8988T (cell line): ENCODE results near the gene PRKCB.
"Not testable (repeated sequence)": the region's sequence is repeated elsewhere in the genome, so short reads cannot be mapped to it uniquely, and the experiment has no call there.

ENCODE experiments used
- DNase-seq: peaks from one replicate; pipeline ENCODE4 v3.0.0; 2011

PRKCB gene

DNA sequence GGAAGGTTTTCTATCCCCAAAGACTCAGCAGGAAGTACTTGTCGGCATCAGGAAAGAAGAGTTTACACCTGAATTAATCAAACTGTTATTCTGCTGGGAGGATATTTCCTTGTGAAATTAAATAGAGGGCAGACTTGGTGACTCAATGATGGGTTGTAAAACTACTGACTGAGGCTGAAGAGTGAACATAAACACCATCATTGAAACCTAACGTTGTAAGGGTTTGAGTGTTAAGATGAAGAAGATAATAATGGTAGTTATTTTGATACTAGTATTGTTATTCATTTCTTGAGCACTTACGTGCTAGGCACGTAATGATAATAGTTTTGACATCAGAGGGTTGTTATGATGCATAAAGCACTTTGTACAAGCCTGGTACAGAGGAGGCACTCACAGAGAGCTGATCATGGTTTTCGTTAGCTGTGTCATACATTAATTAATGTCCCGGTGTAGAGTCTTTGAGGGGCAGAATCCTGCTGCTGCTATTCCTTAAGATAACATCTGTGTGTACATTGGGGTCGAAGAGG lies 356.2 kb downstream of the PRKCB start:
- DNase-seq: no peak

DNA sequence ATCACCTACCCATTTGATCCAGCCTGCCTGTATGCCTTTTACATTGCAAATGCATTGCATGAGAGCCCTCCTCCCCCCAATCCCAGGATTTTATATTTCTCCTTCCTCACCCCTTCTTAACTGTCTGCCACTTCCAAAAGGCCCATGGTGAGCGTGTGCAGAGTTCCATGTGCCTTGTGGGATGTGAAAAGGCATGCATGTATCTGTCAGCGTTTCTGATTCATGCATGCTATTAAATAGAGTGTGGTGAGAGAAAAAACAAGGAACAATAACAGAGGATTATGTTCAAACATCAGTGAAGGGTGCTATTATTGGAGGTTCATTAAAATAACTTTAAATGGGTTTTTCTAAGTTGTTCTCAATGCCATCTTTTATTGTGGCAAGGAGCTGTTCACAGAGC lies 359.4 kb downstream of the PRKCB start:
- DNase-seq: no peak

DNA sequence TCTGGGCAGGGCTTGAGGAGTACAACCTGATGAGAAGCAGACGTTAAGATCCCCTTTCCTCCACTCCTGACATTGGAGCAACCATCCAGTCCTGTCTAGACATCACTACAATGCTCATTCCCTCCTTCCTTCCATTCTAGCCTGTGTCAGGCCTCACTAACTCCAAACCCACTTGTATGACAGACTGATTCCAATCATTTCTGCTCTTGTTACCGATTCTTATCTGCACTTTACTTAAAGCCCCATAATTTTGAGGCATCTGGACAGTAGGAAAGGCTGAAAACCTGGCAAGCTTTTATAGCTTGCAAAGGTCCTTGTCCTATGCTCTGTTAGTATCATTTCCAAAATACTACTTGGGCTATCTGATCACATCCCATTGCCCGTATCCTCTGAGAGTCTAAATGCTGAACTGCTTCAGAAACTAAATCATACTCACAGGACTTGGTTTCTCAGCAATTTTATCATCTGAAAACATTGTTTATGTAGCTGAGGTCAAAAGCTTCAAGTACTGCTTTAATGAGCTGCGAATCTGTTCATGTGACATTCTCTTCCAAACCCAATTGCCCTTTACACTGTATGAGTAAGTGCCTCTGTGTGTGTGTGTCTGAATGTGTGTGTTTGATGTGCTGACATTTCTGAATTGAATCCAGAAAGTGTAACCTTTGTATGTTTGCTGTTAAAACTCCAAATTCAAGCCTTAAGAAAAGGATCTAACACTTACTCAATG lies 363.2 kb downstream of the PRKCB start:
- no peak for DNase-seq

DNA sequence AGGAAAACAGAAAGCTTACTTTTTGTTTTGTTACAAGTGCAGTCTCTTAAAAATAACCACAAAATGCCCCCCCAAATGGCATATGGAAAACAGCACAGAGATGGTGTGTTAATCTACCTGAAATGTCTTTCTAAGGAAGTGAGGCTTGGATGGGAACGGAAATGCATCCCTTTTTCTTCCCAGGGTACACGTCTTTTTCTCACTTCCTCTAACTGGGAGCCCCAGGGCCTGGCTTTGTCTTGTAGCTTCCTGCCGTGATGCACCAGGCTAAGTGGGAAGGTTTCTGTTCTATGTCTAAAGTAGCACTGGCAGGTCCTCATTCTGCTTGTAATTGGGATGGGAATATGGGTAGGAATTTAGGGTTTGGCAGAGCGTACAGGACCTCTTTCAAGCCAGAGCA lies 367.9 kb downstream of the PRKCB start:
- DNase-seq: no peak

DNA sequence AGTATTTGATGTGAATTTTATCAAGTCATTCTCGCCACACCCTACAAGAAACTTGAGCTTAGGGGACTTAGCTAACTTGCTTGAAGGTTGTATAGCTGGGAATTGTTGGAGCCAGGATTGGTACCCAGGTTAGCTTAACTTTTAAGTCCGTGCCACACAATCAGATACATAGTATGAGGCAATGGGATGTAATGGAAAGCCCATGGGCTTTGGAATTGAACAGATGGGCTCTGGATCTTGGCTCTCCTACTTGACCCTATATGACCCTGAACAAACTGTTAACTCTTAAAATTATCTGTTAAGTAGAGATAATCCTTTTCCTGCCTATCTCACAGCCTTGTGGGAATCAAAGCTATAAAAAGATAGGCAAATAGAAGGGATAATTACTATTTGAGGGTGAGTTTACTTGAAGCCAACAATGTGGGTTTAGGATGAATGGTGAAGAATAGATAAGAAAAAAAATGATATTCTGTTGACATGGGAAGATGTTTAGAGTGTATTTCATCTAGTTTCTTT lies 368.4 kb downstream of the PRKCB start:
- DNase-seq: no peak

DNA sequence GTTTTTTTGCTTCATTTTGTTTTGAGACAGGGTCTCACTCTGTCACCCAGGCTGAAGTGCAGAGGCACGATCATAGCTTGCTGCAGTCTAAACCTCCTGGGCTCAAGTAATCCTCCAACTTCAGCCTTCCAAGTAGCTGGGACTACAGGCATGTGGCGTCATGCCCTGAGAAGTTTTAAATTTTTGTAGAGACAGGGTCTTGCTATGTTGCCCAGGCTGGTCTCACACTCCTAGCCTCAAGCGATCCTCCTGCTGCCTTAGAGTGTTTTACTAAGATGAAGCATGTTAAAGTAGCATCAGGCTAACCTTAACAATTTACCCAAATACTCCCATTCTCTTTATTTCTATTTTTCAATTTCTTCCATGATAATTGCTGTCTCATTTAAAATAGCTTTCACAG lies 371.1 kb downstream of the PRKCB start:
- no peak for DNase-seq

DNA sequence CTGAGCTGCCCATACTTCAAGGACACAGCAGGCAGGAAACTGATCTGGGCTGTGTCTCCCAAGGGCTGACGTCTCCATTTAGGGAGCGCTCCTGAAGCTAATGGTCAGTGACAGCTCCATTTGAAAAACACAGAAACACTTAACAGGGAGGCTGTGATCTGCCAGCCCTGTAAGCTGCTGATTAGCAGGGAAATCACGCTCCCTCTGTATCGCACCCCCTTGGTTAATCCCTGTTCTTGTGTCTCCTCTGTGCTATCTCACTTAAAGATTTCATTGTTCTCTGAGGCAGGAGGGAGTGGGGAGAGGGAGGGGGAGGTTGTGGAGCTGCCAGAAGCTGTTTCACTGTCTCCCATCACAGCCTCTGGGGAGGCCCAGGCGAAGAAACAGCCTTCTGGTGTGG lies 372.9 kb downstream of the PRKCB start:
- no peak for DNase-seq

DNA sequence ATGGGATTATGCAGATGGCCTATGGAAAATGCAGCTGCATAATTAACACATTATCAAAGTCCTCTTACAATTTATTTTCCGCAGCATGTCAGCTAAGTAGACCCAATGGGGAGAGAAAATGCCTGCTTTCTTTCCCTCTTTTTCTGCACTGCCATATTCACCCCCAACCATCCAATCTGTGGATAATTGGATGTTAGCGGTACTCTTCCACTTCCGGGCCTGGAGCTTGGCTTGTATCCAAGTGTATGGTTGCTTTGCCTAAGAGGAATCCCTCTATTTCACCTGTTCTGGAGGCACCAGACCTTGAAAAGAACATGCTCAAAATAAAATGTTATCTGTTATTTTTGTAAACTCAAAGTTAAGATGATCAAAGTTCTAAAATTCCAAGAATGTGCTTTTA lies 379.2 kb downstream of the PRKCB start:
- DNase-seq: no peak

DNA sequence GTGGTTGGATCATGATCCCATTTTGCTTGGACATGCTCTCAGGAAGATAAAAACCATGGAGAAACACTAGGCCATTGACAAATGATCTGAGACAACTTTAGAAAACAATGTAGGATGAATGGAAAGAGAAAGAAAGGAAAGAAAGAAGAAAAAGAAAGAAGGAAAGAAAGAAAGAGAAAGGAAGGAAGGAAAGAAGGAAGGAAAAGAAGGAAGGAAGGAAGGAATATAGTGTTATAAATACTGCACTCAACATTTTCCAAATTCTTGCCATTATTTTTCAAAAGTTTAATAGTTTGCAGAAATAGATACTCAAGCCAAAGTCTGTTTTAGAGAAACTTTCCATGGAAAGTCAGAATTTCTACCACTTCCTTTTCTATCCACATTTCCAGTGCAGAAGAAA lies 381.2 kb downstream of the PRKCB start:
- DNase-seq: no peak

DNA sequence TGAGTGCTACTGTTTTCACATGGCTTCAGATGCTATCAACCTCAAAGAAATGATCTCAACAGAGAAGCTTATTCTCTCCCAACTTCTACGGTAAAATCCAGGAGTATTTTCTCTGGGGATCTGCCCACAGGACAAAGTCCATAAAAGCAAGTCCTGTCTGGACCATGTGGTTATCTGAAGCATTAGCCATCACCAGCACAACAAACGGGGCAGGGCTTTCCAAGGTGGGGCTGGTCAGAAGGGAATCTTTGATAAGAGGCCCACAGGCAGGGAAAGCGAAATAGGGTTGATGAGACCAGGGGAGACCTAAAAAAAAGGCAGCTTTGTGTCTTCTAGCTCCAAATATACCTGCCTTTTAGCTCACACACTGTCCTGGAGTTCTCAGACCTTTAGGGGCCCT lies 381.7 kb downstream of the PRKCB start:
- no peak for DNase-seq

DNA sequence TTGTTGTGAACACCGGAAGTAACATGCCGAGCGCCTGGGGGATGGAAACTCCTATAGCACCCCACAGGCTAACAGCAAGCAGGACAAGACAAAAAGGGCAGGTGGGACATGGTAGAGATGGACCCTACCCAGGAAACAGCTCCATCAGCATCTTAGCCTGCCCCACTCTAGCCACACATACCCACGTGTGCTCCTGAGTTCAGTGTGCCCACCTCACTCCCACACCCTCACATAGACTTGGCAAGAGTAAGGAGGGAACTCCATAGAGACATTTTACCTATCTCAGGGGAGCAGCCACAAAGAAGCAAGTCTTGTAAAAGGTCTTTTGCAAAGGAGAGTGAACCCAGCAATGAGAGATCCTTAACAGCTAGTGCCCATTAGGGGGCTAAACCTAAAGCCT lies 382.5 kb downstream of the PRKCB start:
- no peak for DNase-seq

DNA sequence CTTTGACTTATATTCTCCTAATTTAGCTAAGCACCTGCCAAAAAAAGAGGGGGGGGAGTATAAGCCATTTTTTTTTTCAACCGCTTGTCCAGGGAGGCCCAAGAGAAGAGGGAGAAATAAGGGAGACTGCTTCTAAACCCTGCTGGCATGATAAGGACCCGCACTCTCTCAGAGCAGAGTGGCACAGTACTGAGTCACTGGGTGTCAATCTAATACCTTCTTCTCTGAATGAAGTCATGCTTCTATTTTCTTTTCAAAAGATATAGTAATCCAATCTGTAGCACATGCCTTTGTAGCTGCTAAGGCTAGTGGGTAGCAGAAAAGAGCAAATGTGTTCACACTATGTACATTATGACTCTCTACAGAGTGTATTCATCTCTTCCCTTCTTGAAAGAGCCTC lies 385.4 kb downstream of the PRKCB start:
- DNase-seq: no peak

DNA sequence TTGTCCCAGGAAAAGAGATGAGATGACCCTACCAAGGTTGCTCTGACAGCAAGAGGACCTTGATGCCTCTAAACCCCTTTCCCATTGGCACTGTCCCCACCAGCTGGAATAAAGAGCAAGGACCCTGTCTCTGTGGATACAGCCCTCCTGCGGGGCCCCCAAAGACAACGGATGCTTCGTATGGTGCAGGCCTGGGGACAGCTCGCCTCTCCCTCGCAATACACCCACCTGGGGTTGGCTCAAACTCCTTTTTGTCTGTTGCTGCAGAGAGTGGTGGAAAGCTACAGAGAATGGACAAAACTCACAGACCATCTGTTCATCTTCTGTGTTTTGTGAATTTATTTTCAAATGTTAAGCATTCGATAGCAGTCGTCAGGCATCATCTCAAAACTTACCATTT lies 392.7 kb downstream of the PRKCB start:
- DNase-seq: no peak

DNA sequence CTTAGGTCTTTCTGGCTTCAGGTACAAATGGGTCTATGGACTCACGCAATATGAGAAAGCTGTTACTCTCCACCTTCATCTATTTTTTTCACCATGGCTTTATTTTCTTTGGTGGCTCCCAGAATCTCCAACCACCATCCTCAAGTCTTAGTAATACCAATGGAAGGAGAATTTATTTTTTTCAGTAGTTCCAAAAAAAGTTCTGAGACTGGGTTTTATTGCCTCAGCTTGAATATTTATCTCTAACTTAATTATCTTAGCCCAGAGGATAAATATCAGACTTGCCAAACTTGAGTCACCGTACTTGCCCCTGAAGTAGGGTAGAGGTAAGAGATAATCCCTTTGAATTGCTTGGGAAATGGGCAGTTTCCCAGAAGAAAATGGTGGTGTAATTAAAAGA lies 397.2 kb downstream of the PRKCB start:
- no peak for DNase-seq

DNA sequence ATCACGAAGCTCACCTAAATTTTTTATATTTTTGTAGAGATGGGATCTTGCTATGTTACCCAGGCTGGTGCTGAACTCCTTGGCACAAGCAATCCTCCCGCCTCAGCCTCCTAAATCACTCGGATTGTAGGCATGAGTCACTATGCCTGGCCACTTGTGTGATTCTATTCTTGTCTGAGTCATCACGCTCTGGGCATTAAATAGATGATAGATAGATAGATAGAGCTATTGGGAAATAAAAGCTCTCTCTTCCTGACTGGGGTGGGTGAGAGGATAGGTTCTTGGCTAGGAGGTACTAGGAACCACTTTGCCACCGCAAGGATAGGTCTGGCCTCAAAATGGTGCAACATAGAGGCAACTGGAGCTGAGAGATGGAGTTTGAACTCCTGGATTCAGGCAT lies 399.0 kb downstream of the PRKCB start:
- no peak for DNase-seq

DNA sequence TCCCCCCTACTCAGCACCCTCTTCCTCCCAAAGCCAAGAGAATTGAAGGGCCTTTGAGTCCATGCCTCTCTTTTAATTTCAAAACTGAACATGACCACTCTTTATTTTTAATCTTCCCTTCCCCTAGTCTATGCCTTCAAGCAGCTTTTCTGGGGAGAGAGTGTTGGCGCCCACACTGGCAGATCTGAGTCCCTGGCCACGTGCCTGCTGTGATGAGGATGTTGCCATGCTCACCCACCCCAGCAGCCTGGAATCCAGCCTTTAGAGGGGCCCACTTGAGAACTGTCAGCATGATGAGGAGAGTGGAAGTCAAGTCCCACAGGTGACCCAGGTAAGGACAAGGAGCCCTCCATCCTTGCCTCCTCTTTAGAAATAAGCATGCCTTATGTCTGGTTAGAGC lies 400.0 kb downstream of the PRKCB start:
- DNase-seq: no peak

DNA sequence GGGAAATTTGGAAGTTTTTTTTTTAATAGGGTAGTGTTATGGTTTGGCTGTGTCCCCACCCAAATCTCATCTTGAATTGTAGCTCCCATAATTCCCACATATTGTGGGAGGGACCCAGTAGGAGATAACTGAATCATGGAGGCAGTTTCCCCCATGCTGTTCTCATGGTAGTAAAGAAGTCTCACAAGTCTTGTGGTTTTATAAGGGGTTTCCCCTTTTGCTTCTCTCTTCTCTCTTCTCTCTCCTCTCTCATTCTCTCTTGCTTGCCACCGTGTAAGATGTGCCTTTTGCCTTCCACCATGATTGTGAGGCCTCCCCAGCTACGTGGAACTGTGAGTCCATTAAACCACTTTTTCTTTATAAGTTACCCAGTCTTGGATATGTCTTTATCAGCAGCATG lies 403.1 kb downstream of the PRKCB start:
- not testable (repeated sequence) for DNase-seq

DNA sequence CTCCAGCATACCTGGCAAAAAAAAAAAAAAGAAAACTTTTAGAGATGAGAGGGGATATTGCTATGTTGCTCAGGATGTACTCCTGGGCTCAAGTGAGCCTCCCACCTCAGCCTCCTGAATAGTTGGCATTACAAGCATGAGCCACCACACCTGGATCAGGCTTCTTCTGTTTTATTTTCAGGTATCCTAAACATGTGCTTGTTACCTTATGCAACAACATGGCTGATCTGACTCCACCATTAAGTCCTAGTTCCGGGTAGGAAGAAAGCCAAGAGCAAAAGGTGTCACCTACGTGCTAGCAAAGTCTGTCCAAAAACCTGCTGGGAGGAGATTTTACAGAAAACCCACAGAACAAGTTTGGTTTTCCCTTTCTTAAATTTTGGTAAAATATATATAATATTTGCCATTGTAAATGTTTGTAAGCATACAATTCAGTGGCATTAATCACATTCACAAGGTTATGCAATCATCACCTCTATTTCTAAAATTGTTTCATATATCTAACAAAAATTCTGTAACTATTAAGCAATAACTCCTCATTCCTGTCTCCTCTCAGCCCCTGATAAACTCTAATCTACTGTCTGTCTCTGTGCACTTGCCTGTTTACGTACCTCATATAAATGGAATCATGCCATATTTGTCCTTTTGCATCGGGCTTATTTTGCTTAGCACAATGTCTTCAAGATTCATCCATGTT lies 411.3 kb downstream of the PRKCB start:
- DNase-seq: no peak

DNA sequence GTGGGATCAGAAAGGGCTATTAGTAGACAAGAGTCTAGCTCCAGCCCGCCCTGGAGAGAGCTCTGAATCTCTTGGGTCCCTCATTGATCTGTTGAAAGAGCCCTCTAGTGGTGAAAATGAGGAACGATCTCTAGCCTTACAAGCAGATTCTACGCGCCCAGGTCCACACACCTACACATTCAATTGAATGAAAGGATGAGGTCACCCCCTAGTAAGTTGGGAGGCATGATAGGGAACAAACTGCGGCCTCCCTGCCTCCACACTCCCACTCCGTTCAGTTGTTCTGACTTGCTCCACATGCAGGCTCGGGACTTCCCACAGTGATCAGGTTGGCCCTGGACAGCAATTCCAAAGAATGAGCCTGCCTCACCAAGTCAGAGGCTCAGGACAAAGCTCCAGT lies 417.4 kb downstream of the PRKCB start:
- DNase-seq: no peak

DNA sequence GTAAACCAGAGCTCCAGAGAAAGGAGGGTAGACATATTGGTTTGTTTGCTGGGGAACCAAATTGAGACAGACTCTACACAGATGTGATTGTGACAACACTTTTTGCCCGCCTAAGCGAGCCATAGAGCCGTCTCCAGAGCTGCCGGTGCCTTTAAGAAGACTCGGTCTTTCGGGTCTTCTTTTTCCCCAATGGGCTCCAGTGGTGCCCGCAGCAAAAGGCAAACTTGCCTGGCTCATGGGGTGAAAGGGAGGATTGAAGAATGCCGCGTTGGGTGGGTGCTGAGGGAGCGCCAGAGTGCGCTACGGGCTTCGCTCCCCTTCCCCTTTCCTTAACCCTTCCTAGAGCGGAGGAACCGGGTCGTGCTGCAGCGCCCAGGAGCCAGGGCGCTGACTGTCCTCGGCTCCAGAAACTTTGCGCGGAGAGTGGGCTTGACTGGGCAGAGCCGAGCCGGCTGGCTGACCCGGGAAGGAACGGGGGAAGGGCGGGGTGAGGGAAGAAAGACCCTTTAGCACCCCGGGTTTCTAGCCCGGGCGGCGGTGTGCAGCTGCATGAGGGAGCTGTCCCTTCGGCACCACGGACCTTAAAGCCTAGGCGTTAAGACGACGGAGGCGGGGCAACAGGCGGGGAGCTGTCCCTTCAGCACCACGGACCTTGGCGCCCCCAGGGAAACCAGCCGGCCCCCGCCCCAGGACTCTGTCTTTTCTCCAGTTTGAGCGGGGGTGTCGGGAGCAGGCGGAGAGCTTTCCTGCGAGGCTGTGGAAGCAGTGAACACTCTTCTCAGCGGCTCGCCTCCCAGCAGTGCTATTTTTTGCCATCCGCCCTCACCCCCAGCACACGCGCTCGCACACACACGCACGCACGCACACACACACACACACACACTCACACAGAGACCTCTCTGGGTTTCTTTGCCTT lies 419.9 kb downstream of the PRKCB start, which contains the start of gene CACNG3:
TSS of gene CACNG3 (plus strand) at position 880 of the 916 bp plus-strand sequence. CDS start 420 bp downstream, outside the sequence.
- DNase-seq: no peak

DNA sequence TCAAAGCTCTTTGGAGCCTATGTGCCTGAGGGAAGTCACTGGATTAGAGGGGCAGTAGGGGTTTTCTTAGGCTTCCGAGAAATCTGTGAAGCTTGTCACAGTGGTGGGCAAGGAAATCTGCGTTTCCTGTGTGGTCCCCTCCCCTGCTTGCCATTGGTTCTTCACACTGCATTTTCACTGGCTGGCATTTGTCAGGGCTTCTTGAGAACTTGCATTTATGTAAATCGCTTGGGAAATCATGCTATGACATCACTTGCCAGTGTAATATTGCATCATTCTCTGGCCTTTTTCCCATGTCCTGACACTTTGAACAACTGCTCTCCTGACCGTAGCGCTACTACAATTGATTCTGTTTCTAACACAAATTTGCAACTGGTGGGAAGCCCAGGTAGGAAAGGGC lies 422.2 kb downstream of the PRKCB start:
- DNase-seq: no peak

DNA sequence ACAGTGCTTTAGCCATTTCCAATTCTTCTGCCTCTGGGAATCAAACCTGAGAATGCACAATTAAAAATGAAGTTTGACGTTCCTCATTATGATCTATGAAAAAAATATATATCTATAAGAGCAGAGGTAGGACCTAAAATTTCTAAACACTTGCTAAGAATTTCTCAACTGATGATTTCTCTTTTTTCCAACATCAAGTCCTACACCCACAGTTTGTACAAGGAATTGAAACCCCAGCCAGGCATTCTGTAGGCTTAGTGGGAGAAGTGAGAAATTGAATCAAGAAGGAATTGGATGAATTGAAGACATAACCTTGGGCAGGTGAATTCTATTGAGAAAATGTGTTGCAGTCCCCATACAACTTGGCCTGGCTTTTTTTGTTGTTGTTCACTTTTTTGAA lies 423.0 kb downstream of the PRKCB start:
- no peak for DNase-seq

DNA sequence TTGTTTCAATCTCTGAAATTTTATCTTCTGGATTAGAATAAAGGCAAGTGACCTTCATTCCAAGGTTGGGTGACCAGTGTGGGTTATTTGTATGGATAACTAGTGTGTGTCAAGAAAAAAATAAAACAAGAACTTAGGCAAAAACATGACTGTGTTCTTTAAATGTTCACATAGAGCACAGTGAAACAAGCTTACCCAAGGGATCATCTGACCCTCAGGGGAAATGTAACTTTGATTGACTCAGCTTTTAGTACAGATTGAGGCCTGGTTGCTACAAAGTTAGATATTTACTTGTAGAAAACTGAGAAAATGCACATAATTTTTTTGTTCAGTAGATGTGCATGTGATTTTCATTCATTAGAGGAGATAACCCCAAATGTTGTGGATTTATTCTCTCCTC lies 427.0 kb downstream of the PRKCB start:
- DNase-seq: no peak
